Measurements from ENCODE around the gene FLRT2.

FLRT2 gene

DNA sequence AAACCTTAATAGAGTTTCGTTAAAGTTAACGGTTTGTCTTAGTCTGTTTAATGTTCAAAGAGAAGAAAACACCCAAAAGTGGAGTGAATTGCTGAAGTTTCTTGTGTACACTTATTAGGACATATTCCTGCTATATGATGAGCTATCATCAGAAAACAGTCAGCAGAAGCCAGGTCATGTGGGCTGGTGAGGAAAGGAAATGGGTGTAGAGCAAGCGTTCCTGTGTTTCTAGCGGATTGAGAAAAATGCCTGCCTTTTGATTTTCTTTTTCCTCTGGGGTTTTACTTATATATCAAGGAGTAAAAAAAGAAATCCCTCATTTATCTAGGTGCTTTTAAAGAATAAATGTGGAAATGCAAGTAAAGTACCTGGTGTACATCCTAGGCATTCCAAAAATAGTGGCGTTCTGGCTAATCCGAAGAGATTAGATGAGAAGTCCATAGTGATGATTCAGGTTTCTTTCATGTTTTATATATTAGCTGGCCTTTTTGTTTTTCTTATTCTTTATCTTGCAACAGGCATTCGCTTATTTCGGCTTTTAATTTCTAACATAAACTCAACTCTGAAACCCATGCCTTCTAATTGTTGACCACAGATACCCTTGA, 50.7 kb downstream of the FLRT2 start:
- H3K4me3 ChIP-seq (ENCODE audit: low read length) = no peak overlapping the region
- no peaks in the 10 kb centered on the region for H3K27me3 ChIP-seq (ENCODE audit: insufficient read depth, low read length)
- no peaks in the 10 kb centered on the region for H3K9me3 ChIP-seq (ENCODE audit: insufficient read depth, low read depth, low read length)
- H3K4me1 ChIP-seq (ENCODE audit: insufficient read depth, low read length) = peaks cover 20% of the 10 kb centered on the region
- H3K36me3 ChIP-seq (ENCODE audit: insufficient read depth, low read depth, low read length) = no peaks in the 10 kb centered on the region
- H3K27ac ChIP-seq (ENCODE audit: low read length) = no peak overlapping the region
- no peak overlapping the region for H3K9ac ChIP-seq (ENCODE audit: low read depth, low read length)

DNA sequence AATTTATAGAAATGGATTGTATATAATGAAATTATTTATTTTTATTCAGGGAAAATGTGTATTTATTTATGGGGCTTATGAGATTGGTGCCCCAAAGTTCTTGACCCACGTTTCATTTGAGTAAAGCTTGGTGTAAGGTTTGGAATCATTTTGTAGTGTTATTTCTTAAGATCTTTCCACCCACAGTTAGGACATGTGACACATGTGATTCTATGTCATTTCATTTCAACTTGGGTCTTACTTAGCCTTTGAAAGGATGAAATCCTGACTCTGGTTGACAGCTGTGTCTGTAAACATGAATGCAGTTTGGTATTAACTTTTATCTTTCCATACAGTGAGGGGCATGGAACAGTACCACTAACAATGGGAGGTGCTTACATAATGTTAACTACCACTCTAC, 51.7 kb downstream of the FLRT2 start:
- Histone ChIP-seq H3K27ac (ENCODE audit: low read length) (no peak overlapping the region), H3K36me3 (ENCODE audit: insufficient read depth, low read depth, low read length) (no peaks in the 10 kb centered on the region)

DNA sequence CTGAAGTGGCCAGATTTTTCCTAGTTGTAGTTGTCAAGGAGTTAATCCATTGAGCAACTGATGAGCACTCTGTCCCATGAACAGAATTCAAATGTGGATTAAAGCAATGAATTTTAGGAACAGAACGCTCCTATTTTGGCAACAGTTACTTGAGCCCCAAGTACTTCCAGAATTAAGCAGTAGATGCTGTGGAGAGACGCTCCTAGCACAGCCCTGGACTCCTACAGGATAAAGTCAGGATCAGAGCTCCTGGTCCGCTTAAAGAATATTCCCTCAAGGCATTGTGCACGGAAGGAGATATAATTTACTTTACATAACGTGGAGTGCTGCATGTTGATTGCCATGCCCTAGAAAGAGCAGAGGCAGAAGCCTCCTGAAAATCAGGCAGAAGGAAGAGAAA, 53.4 kb downstream of the FLRT2 start:
- Histone ChIP-seq H3K4me3 (ENCODE audit: low read length) (no peak overlapping the region), H3K9me3 (ENCODE audit: insufficient read depth, low read depth, low read length) (no peaks in the 10 kb centered on the region), H3K4me1 (ENCODE audit: insufficient read depth, low read length) (peaks cover 5% of the 10 kb centered on the region; the same call in 1 of the 2 replicates), H3K9ac (ENCODE audit: low read depth, low read length) (no peak overlapping the region), H3K36me3 (ENCODE audit: insufficient read depth, low read depth, low read length) (no peaks in the 10 kb centered on the region), H3K27ac (ENCODE audit: low read length) (no peak overlapping the region), H3K27me3 (ENCODE audit: insufficient read depth, low read length) (no peaks in the 10 kb centered on the region)

More for the DNA sequence above, 51.7 kb downstream of the FLRT2 start:
- no peaks in the 10 kb centered on the region for H3K9me3 ChIP-seq (ENCODE audit: insufficient read depth, low read depth, low read length)
- no peaks in the 10 kb centered on the region for H3K27me3 ChIP-seq (ENCODE audit: insufficient read depth, low read length)
- H3K4me3 ChIP-seq (ENCODE audit: low read length) = no peak overlapping the region
- H3K9ac ChIP-seq (ENCODE audit: low read depth, low read length) = no peak overlapping the region
- H3K4me1 ChIP-seq (ENCODE audit: insufficient read depth, low read length) = peaks cover 10% of the 10 kb centered on the region

DNA sequence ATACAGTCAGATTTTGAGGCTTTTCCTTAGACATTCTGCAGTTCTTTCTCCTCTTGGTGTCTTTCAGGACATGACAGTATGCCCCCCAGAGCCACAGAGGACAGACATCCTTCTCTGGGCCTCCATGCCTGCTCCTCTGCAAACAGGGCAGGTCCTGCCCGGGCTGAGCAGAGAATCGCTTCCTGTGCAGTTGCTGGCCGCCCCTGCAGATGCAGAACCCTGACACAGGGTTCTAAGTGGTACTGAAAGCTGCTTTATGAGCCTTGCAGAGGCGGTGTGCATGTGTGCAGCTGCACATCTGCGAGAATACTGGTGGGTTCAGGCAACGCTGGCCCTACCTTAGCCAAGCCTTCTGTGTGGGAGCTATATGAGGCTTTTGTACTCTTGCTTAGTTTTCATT, 54.5 kb downstream of the FLRT2 start:
- no peak overlapping the region for H3K9ac ChIP-seq (ENCODE audit: low read depth, low read length)
- no peak overlapping the region for H3K4me3 ChIP-seq (ENCODE audit: low read length)
- no peak overlapping the region for H3K27ac ChIP-seq (ENCODE audit: low read length)
- H3K4me1 ChIP-seq (ENCODE audit: insufficient read depth, low read length) = peaks cover 3% of the 10 kb centered on the region; the same call in 1 of the 2 replicates
- no peaks in the 10 kb centered on the region for H3K36me3 ChIP-seq (ENCODE audit: insufficient read depth, low read depth, low read length)
- H3K27me3 ChIP-seq (ENCODE audit: insufficient read depth, low read length) = no peaks in the 10 kb centered on the region
- H3K9me3 ChIP-seq (ENCODE audit: insufficient read depth, low read depth, low read length) = no peaks in the 10 kb centered on the region

DNA sequence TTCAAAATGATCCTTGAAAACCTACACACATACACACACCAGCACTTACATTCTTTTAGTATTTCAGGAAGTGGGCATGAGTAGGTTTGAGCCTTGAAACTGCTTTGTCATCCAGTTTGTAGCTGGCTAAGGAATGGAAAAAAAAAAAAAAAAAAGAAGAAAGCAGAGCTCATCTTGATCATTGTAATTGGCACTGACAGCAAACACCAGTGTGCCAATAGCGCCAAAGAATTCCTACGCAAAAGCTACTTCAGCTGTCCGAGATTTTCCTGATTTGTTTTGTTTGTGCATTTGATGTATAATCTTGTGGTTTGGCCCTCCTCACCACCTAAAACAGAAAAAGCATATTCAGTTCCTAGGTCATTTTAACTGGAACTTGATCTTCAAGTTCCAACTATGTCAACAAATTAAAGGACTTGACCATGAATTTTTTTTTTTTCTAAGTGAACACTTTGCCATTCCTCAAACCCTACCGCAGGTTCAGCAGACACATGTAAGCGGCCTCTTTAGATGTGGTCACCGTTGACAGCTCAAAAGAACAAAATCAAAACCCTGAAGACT, 57.3 kb downstream of the FLRT2 start:
- no peak overlapping the region for H3K27ac ChIP-seq (ENCODE audit: low read length)
- H3K9me3 ChIP-seq (ENCODE audit: insufficient read depth, low read depth, low read length) = no peaks in the 10 kb centered on the region
- no peak overlapping the region for H3K9ac ChIP-seq (ENCODE audit: low read depth, low read length)
- no peaks in the 10 kb centered on the region for H3K4me1 ChIP-seq (ENCODE audit: insufficient read depth, low read length)
- H3K4me3 ChIP-seq (ENCODE audit: low read length) = no peak overlapping the region
- H3K27me3 ChIP-seq (ENCODE audit: insufficient read depth, low read length) = no peaks in the 10 kb centered on the region
- no peaks in the 10 kb centered on the region for H3K36me3 ChIP-seq (ENCODE audit: insufficient read depth, low read depth, low read length)

GRCh38 chr14:85590784-85591183, 60.8 kb downstream of the FLRT2 start:
- no peak overlapping the region for H3K9ac ChIP-seq (ENCODE audit: low read depth, low read length)

GRCh38 chr14:85594217-85594616, 64.3 kb downstream of the FLRT2 start:
- H3K27ac ChIP-seq (ENCODE audit: low read length) = no peak overlapping the region
- H3K36me3 ChIP-seq (ENCODE audit: insufficient read depth, low read depth, low read length) = no peaks in the 10 kb centered on the region
- H3K27me3 ChIP-seq (ENCODE audit: insufficient read depth, low read length) = no peaks in the 10 kb centered on the region
- no peaks in the 10 kb centered on the region for H3K9me3 ChIP-seq (ENCODE audit: insufficient read depth, low read depth, low read length)
- H3K9ac ChIP-seq (ENCODE audit: low read depth, low read length) = no peak overlapping the region
- H3K4me1 ChIP-seq (ENCODE audit: insufficient read depth, low read length) = no peaks in the 10 kb centered on the region
- no peak overlapping the region for H3K4me3 ChIP-seq (ENCODE audit: low read length)

More at GRCh38 chr14:85590784-85591183, 60.8 kb downstream of the FLRT2 start:
- H3K9me3 ChIP-seq (ENCODE audit: insufficient read depth, low read depth, low read length) = no peaks in the 10 kb centered on the region
- H3K4me1 ChIP-seq (ENCODE audit: insufficient read depth, low read length) = no peaks in the 10 kb centered on the region
- no peak overlapping the region for H3K27ac ChIP-seq (ENCODE audit: low read length)
- no peaks in the 10 kb centered on the region for H3K27me3 ChIP-seq (ENCODE audit: insufficient read depth, low read length)
- no peaks in the 10 kb centered on the region for H3K36me3 ChIP-seq (ENCODE audit: insufficient read depth, low read depth, low read length)
- H3K4me3 ChIP-seq (ENCODE audit: low read length) = no peak overlapping the region

DNA sequence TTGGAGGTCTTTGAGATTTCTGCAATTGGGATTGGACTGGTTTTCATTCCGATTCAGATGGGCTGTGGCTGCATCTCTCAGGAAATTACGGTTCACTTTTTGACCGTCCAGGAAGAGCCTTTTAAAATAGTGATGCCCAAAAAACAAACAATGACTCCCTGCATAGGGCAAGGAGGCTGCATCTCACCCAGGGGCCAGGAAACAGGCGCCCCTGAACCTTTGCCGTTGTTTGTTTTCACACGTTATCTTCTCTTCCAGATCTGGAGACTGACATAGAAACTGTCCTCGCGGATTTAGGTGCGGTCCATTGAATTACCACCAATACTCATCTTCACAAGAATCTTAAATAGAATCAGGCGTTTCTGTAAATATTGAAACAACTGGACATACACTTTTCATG, 66.0 kb downstream of the FLRT2 start:
- no peaks in the 10 kb centered on the region for H3K27me3 ChIP-seq (ENCODE audit: insufficient read depth, low read length)
- no peak overlapping the region for H3K9ac ChIP-seq (ENCODE audit: low read depth, low read length)
- H3K9me3 ChIP-seq (ENCODE audit: insufficient read depth, low read depth, low read length) = no peaks in the 10 kb centered on the region
- no peaks in the 10 kb centered on the region for H3K4me1 ChIP-seq (ENCODE audit: insufficient read depth, low read length)
- H3K27ac ChIP-seq (ENCODE audit: low read length) = no peak overlapping the region
- no peaks in the 10 kb centered on the region for H3K36me3 ChIP-seq (ENCODE audit: insufficient read depth, low read depth, low read length)
- H3K4me3 ChIP-seq (ENCODE audit: low read length) = no peak overlapping the region

DNA sequence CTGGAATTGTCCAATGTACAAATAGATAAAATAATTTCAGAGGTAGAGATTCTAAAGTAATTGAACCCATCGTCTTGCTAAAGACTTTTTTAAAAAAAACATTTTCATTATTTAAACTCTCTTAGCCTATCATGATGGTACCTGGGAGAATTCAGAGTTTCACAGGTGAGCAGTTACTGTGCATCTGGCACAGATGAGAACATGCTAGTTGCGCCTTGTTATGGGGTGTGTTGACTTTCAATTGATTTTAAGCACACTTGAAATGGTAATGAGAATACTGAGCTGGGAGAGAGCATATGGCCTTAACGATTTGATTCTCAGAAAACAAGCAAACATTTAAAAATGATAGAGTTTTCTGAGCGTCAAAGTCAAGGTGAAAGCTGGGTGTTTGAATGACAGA, 66.6 kb downstream of the FLRT2 start:
- no peak overlapping the region for H3K27ac ChIP-seq (ENCODE audit: low read length)
- no peak overlapping the region for H3K9ac ChIP-seq (ENCODE audit: low read depth, low read length)
- H3K4me3 ChIP-seq (ENCODE audit: low read length) = no peak overlapping the region
- no peaks in the 10 kb centered on the region for H3K9me3 ChIP-seq (ENCODE audit: insufficient read depth, low read depth, low read length)
- no peaks in the 10 kb centered on the region for H3K4me1 ChIP-seq (ENCODE audit: insufficient read depth, low read length)
- H3K27me3 ChIP-seq (ENCODE audit: insufficient read depth, low read length) = no peaks in the 10 kb centered on the region
- no peaks in the 10 kb centered on the region for H3K36me3 ChIP-seq (ENCODE audit: insufficient read depth, low read depth, low read length)

DNA sequence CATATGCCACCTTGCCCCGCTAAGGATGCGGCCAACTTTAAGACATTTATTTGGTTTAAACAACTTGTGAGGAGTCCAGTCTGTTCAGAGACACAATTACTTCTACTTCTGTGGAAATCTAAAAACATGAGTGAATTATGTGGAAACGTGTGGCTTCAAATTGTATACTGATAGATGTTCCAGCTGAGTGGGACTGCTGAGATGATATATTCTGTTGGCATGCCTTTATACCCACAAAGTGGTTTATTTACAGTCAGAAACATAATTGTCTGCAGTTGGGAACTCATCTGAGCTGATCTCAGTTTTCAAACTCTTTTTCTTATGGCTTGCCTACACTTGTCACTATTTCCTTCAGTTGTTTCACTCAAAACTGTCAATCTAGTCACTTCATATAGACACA, 67.8 kb downstream of the FLRT2 start:
- Histone ChIP-seq H3K4me3 (ENCODE audit: low read length) (no peak overlapping the region), H3K4me1 (ENCODE audit: insufficient read depth, low read length) (no peaks in the 10 kb centered on the region), H3K36me3 (ENCODE audit: insufficient read depth, low read depth, low read length) (no peaks in the 10 kb centered on the region), H3K9ac (ENCODE audit: low read depth, low read length) (no peak overlapping the region), H3K27me3 (ENCODE audit: insufficient read depth, low read length) (no peaks in the 10 kb centered on the region), H3K27ac (ENCODE audit: low read length) (no peak overlapping the region), H3K9me3 (ENCODE audit: insufficient read depth, low read depth, low read length) (no peaks in the 10 kb centered on the region)

- Histone ChIP-seq H3K36me3 (ENCODE audit: insufficient read depth, low read depth, low read length) (no peaks in the 10 kb centered on the region), H3K9ac (ENCODE audit: low read depth, low read length) (no peak overlapping the region), H3K27ac (ENCODE audit: low read length) (no peak overlapping the region), H3K27me3 (ENCODE audit: insufficient read depth, low read length) (no peaks in the 10 kb centered on the region), H3K4me3 (ENCODE audit: low read length) (no peak overlapping the region), H3K4me1 (ENCODE audit: insufficient read depth, low read length) (no peaks in the 10 kb centered on the region), H3K9me3 (ENCODE audit: insufficient read depth, low read depth, low read length) (no peaks in the 10 kb centered on the region)
These were observed 70.0 kb downstream of the FLRT2 start for GRCh38 chr14:85599939-85600338.

GRCh38 chr14:85601246-85601645, 71.3 kb downstream of the FLRT2 start:
- Histone ChIP-seq H3K4me3 (ENCODE audit: low read length) (no peak overlapping the region), H3K4me1 (ENCODE audit: insufficient read depth, low read length) (no peaks in the 10 kb centered on the region), H3K36me3 (ENCODE audit: insufficient read depth, low read depth, low read length) (no peaks in the 10 kb centered on the region), H3K9ac (ENCODE audit: low read depth, low read length) (no peak overlapping the region), H3K27me3 (ENCODE audit: insufficient read depth, low read length) (no peaks in the 10 kb centered on the region), H3K27ac (ENCODE audit: low read length) (no peak overlapping the region), H3K9me3 (ENCODE audit: insufficient read depth, low read depth, low read length) (no peaks in the 10 kb centered on the region)

Measured in iPS-20b (cell line).